GM12891 (cell line): ENCODE data around the gene VWA3B.

ENCODE experiments used
- DNase-seq: peaks from one replicate; pipeline ENCODE4 v3.0.0; 2011; ENCODE audit warnings: low spot score; ENCODE audit not compliant: insufficient read length
- FAIRE-seq: peaks from 2 replicates; lab custom pipeline; 2011; peaks lifted over from hg19 to GRCh38; lab: Jason Lieb, UNC
- PAX5 ChIP-seq: IDR thresholded peaks from 2 replicates; pipeline ENCODE4 v1.6.1; 2011; ENCODE audit warnings: low read length, moderate library complexity, mild to moderate bottlenecking; ENCODE audit not compliant: insufficient read depth, severe bottlenecking
- POLR2A ChIP-seq: IDR thresholded peaks from 2 replicates; pipeline ENCODE4 v1.6.1; 2011; ENCODE audit warnings: low read depth, low read length, control low read depth
- POLR2AphosphoS5 ChIP-seq: IDR thresholded peaks from 2 replicates; pipeline ENCODE4 v1.6.1; 2011; ENCODE audit warnings: low read depth, low read length, control low read depth
- POU2F2 ChIP-seq: IDR thresholded peaks from 2 replicates; pipeline ENCODE4 v1.6.1; 2011; ENCODE audit warnings: low read depth, mild to moderate bottlenecking, control low read depth, low read length, moderate library complexity
- SPI1 ChIP-seq: IDR thresholded peaks from 2 replicates; pipeline ENCODE4 v1.6.1; 2011; ENCODE audit warnings: low read depth, low read length, control low read depth
- TAF1 ChIP-seq: IDR thresholded peaks from 2 replicates; pipeline ENCODE4 v1.6.1; 2011; ENCODE audit warnings: low read depth, low read length, control low read depth

Gene VWA3B

GRCh38 chr2:98356729-98357128, 269.8 kb downstream of the VWA3B start:
- DNase-seq (no peak), FAIRE-seq (no peak)
- TF ChIP-seq TAF1: no peak
- TF ChIP-seq POLR2AphosphoS5: no peak
- no peak for TF ChIP-seq PAX5
- TF ChIP-seq SPI1: no peak
- no peak for TF ChIP-seq POU2F2
- no peak for TF ChIP-seq POLR2A

GRCh38 chr2:98357849-98358248, 270.9 kb downstream of the VWA3B start:
- no peak for FAIRE-seq
- TF ChIP-seq PAX5 (no peak), POLR2AphosphoS5 (no peak), POU2F2 (no peak), TAF1 (no peak), SPI1 (no peak), POLR2A (no peak)
- DNase-seq: no peak

GRCh38 chr2:98359986-98360385, 273.0 kb downstream of the VWA3B start:
- TF ChIP-seq POLR2AphosphoS5 (no peak), POLR2A (no peak), TAF1 (no peak), POU2F2 (no peak), PAX5 (no peak), SPI1 (no peak)
- FAIRE-seq: no peak
- DNase-seq: no peak
